Medulla oblongata (tissue), 1 donor: ENCODE measurements around the gene SLC47A2.

Experiments used
- DNase-seq: peaks from one replicate; pipeline ENCODE4 v3.0.0-alpha.2; 2015; ENCODE audit errors: extremely low spot score

SLC47A2 gene

DNA sequence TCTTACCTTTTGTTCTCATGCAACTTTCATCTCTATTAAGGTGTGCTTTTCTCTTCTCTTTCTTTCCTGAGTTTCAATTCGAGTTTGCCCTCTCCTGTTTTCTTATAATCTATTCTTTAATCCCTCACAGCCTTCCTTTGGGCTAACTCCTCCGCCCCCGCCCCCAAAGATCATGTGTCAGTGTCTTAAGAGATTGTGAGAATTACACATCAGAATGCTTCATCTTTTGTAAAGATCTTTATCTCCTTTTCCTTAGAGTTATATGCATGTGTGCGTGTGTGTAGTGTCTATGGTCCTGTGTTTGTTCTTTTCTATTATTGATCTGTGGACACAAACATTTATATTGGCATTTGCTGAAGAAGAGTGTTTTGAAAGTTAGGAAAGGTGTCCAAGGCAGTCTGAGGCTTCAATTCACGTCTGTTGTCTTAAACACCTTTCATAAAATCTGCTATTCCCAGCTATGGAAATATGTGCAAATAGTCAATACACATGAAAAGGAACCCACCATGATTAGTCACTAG, 74.0 kb downstream of the SLC47A2 start:
- DNase-seq, result no peak

DNA sequence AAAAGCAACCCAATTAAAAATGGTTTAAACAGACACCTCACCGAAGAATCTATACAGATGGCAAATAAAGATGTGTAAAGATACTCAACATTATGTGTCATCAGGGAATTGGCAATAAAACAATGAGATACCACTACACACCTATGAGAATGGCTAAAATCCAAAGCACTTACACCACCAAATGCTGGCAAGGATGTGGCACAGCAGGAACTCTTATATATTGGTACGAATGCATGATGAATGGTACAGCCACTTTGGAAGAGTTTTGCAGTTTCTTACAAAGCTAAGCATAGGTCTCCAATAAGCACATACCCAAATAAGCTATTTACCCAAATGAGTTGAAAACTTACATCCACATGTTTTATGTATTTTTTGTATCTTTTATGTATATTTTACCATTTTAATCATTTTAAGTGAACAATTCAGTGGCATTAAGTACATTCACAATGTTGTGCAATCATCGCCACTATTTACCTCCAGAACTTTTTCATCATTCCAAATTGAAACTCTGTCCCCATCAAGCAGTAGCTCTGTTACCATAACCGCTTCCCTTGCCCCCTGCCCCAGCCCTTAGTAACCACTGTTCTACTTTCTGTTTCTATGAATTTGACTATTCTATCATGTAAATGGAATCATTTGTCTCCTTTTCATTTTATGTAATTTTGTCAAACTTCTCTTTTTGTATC, 74.6 kb downstream of the SLC47A2 start:
- DNase-seq, result no peak

DNA sequence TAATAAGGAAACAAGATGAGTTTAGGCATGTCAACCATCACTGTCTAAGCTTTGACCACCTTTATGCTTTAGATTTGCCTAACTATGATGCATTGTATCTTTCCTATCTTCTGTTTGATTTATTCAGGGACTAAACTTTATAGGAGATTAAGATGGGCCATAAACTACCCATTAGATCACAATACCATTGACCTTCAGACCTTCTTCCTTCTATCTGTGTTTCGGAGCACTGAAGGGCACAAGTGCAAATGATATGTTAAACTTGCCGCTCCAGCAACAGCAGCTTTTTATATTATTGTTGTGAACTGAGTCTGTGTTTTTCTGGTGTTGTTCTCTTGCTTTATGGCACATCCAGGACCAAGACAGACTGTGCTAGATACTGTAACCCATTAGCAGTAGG, 84.5 kb downstream of the SLC47A2 start:
- no peak for DNase-seq

DNA sequence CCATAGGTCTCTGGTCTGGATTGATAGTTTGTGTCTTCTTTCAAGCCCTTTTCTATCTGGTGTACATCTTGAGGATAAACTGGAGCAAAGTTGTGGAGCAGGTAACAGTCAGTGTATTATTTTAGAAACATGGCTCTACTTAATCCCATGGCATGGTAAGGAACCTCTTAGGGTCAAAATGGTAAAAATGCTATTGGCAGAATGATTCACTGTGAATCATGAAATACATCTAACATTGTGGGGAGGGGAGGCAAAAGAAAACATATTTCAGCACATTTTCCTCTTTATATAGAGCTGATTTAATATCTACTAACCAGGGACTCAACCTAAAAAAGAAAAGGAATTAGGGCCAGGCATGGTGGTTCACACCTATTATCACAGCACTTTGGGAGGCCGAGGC, 85.7 kb downstream of the SLC47A2 start:
- DNase-seq, result no peak

DNA sequence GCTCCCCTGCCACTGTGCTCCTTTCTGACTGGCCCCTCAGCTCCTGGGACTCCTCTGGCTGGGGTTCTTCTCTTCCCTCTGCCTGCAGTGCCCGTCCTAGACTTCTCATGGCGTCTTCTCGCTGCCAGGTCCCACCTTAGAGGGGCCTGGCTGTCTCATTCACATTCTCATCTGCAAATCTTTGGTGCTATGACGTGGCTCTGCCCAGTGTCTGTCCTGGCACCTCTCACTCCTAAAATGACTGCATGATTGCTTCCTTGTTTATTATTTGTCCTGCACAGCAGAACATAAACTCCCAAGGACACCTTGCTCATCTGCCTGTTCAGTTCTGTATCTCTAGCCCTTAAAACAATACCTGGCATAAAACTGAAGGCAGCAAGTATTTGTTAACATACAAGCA, 86.3 kb downstream of the SLC47A2 start:
- DNase-seq, result no peak

DNA sequence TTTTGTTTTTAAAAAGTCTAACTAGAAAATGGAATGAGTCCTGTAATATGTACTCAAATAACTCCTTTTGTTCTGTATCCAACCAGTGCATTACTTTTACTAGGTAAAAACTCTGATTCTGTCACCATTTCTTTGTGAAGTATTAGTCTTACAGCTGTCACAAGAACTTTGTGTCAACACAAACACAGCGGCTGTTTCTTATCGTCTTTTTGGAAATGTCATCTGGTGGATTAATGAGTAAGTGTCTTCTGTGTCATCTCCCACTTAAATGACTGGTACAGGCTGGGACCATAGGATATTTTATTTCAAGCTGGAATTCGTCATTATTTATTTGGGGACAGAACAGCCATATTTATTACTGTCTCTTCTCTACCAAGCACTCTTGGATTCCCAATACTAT, 86.9 kb downstream of the SLC47A2 start:
- no peak for DNase-seq
